ENCODE measurements around the gene ID3.

ID3 gene

DNA sequence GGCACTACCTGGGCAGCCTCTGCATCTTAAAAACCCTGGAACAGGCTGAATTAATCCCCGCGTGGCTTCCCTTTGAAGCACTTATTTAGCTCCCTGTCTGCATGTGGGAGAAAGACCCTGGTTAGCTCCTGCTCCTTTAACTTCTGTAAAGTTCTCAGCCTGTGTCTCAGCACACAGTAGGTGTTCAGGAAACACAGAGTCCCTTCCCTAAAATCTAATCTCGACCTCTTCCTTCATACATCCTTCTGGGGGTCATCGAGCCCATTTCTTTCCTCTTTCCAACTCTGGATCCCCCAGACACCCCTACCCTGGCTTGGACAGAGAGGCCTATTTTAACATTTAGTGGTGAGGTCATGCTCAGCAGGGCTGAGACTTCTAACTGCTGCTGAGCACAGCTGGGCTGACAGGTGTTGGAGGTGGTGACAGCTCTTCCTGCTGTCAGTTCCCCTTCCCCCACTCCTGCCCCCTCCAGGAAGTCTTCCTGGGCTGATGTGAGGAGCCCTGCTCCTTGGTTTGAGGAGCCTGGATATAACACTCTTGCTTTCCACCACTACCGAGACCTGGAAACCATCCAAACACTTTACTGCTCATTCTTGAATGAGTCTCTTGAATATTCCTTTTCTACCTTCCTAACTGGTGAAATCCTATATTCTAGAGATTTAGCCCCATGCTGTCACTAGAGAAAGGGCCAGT is 33.6 kb downstream of the ID3 start:
- no peak for DNase-seq (ENCODE audit: low spot score)

- no peak for DNase-seq (ENCODE audit: low spot score)
These were observed 34.4 kb downstream of the ID3 start for GRCh38 chr1:23524716-23525401.

DNA sequence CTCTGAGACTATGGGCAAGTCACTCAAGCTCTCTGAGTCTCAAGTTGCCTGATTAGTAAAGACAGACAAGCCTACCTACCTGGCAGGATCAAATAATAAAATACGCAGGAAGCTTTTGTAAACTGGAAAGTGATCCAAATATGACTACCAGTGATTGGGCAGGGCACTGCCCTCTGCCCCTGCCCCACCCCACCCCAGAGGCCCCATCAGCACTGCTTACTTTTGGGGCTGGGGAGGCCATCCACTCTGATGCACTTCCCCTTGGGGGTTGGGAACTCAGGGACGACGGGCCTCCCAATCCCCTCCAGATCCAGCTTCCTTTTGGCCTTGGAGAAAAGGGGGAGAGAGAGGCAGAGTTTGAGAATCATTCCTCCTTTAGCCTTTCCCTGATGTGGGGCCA is 35.1 kb downstream of the ID3 start:
- DNase-seq (ENCODE audit: low spot score), result no peak

- DNase-seq (ENCODE audit: low spot score), result no peak
These were observed 36.9 kb downstream of the ID3 start for GRCh38 chr1:23522244-23522982.

- no peak for DNase-seq (ENCODE audit: low spot score)
These were observed 37.7 kb downstream of the ID3 start for GRCh38 chr1:23521588-23521987.

DNA sequence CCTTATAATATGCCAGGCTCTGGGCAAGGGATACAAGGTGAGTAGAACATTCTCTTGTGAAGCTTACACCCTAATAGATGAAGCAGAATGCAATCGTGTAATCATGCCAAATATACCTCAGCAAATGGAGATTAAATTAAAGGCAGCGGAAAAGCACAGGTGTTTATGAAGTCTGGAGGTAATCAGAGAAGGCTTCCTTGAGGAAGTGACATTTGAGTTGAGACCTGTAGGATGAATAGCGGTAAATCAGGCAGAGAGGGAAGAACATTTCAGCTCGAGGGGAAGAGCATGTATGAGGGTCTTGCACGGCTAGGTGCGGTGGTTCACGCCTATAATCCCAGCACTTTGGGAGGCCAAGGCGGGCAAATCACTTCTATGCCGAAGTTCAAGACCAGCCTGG is 41.7 kb downstream of the ID3 start:
- no peak for DNase-seq (ENCODE audit: low spot score)

DNA sequence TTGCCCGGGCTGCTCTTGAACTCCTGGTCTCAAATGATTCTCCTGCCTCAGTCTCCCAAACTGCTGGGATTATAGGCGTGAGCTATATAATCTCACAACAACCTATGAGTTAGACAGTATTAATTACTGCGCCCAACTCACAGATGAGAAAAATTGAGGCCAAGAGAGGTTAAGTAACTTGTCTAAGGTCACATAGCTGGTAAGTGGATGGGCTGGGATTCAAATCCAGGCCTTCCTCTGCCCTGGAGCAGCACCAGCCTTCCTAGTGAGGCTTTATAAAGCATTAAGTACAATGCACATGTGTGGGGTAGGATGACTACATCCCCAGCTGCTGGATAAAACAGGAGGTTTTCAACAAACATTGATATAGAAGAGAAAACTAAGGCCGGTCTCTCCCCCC is 43.4 kb downstream of the ID3 start:
- no peak for DNase-seq (ENCODE audit: low spot score)

- no peak for DNase-seq (ENCODE audit: low spot score)
These were observed 45.1 kb downstream of the ID3 start for GRCh38 chr1:23514111-23514679.

- no peak for DNase-seq (ENCODE audit: low spot score)
These were observed 49.4 kb downstream of the ID3 start for GRCh38 chr1:23509896-23510295.

All from HuH-7.5 (cell line).